ENCODE results near the gene CCNYL1. TPM values are rescaled to one million over a fixed set of nuclear protein-coding genes. Genes with fewer than 3 reads are reported as not detected.

CCNYL1 gene
- total RNA-seq, 2 experiments from 2014 or later, result 2.5 to 2.7 TPM

- intact Hi-C loops (cut with micrococcal nuclease), result no loop called here
- H3K4me1 Mint-ChIP-seq (ENCODE audit: low read depth), result peaks cover 4% of the 10 kb centered on the region
- no peaks in the 10 kb centered on the region for H3K36me3 Mint-ChIP-seq (ENCODE audit: low read depth)
- CTCF ChIA-PET, result interaction anchor here (1.1 to 1.5 kb wide), 3 partner anchors 99 to 249 kb away, joined by 3 to 4 read pairs (median 3); no protein-coding TSS in a partner anchor
- H3K27ac Mint-ChIP-seq, result no peak overlapping the region
- peaks cover 4% of the 10 kb centered on the region for H3K27me3 Mint-ChIP-seq (ENCODE audit: low read depth)
- H3K4me3 Mint-ChIP-seq, result no peak overlapping the region
- H3K9me3 Mint-ChIP-seq, result no peaks in the 10 kb centered on the region
- DNase-seq, result no peak
Measured at GRCh38 chr2:207791579-207792243, 80.3 kb downstream of the CCNYL1 start.

GRCh38 chr2:207792244-207792785, 80.9 kb downstream of the CCNYL1 start:
- intact Hi-C loops (cut with micrococcal nuclease), result no loop called here
- Mint-ChIP-seq H3K9me3 (no peaks in the 10 kb centered on the region), H3K4me1 (ENCODE audit: low read depth) (peaks cover 4% of the 10 kb centered on the region), H3K27me3 (ENCODE audit: low read depth) (peaks cover 4% of the 10 kb centered on the region), H3K27ac (no peak overlapping the region), H3K4me3 (no peak overlapping the region), H3K36me3 (ENCODE audit: low read depth) (no peaks in the 10 kb centered on the region)
- no peak for DNase-seq
- CTCF ChIA-PET, result interaction anchor here (1.4 to 1.5 kb wide), 2 partner anchors 180 to 248 kb away, joined by 3 read pairs; no protein-coding TSS in a partner anchor

GRCh38 chr2:207796585-207797350, 85.3 kb downstream of the CCNYL1 start:
- no peaks in the 10 kb centered on the region for H3K36me3 Mint-ChIP-seq (ENCODE audit: low read depth)
- peaks cover 4% of the 10 kb centered on the region for H3K27me3 Mint-ChIP-seq (ENCODE audit: low read depth)
- peaks cover 4% of the 10 kb centered on the region for H3K4me1 Mint-ChIP-seq (ENCODE audit: low read depth)
- intact Hi-C loops (cut with micrococcal nuclease), result no loop called here
- DNase-seq, result no peak
- no peaks in the 10 kb centered on the region for H3K9me3 Mint-ChIP-seq
- no peak overlapping the region for H3K27ac Mint-ChIP-seq
- H3K4me3 Mint-ChIP-seq, result no peak overlapping the region
- CTCF ChIA-PET, result no interaction called here

DNA sequence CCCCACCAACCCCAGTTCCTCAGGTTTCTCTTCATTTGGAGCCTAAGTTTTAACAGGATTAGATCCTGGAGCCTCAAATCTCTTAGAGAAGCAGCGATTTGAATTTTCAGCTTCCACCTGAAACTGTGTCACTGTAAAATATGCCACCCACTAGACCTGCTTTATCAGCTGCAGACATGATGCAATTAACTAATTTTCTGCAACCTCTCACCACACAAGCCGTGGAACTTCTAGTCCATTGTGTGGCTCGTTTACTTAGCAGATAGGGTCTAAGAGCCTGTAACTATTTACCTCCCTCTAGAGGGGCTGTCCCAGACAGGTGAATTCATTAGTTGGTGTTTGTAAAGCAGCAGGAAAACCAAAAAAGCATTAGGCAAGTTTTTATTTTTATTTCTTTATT, 89.8 kb downstream of the CCNYL1 start:
- Mint-ChIP-seq H3K27me3 (ENCODE audit: low read depth) (no peaks in the 10 kb centered on the region), H3K9me3 (no peaks in the 10 kb centered on the region), H3K36me3 (ENCODE audit: low read depth) (no peaks in the 10 kb centered on the region), H3K27ac (no peak overlapping the region), H3K4me3 (no peak overlapping the region), H3K4me1 (ENCODE audit: low read depth) (no peaks in the 10 kb centered on the region)
- CTCF ChIA-PET, result no interaction called here
- intact Hi-C loops (cut with micrococcal nuclease), result no loop called here
- no peak for DNase-seq

DNA sequence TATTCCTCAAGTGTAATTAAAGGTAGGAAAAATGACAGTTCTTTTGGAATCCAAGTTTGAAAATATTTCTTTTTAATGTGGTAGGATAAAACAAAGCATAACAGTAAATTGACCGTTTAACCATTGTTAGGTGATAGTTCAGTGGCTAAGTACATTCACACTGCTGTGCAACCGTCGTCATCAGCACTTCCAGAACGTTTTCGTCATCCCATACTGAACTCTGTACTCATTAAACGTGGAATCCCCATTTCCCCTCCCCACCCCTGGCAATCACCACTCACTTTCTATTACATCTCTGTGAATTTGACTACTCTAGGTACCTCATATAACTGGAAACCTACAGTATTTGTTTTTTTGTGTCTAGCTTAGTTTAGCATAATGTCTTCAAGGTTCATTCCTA, 91.2 kb downstream of the CCNYL1 start:
- intact Hi-C loops (cut with micrococcal nuclease), result no loop called here
- Mint-ChIP-seq H3K27me3 (ENCODE audit: low read depth) (no peaks in the 10 kb centered on the region), H3K9me3 (no peaks in the 10 kb centered on the region), H3K27ac (no peak overlapping the region), H3K4me3 (no peak overlapping the region), H3K4me1 (ENCODE audit: low read depth) (peaks cover 3% of the 10 kb centered on the region), H3K36me3 (ENCODE audit: low read depth) (no peaks in the 10 kb centered on the region)
- no peak for DNase-seq
- CTCF ChIA-PET, result no interaction called here

Other genes with a start within 250 kb of the CCNYL1 start
- 10 to 100 TPM; 93.7 to 97.7 TPM for gene CREB1, start 181.7 kb upstream of the CCNYL1 start, total RNA-seq
- gene METTL21A, start 86.2 kb upstream of the CCNYL1 start, total RNA-seq, result 10 to 100 TPM; 18.6 to 19.0 TPM
- 1 to 10 TPM; 1.5 to 1.7 TPM for gene FZD5, start 58.3 kb downstream of the CCNYL1 start, total RNA-seq